OCI-LY3 (cell line): ENCODE measurements around the gene NCKAP5.

ENCODE experiments used
- CTCF ChIP-seq: fragments of 200-600, 300-600 bp; sonication (generic); IDR thresholded peaks from 2 replicates; pipeline ENCODE4 v1.5.1; 2014; ENCODE audit warnings: antibody characterized with exemption, low read length, low read depth
- EZH2phosphoT487 ChIP-seq: fragments of 200-600 bp; shearing (Covaris generic); IDR thresholded peaks from 2 replicates; pipeline ENCODE4 v1.6.1; 2018; ENCODE audit warnings: antibody characterized with exemption, mixed run types, low read depth

GRCh38 chr2:133324150-133324561, 244.1 kb downstream of the NCKAP5 start:
- TF ChIP-seq EZH2phosphoT487 (no peak), CTCF (no peak)
